ENCODE results near the gene SLC7A7.

DNA sequence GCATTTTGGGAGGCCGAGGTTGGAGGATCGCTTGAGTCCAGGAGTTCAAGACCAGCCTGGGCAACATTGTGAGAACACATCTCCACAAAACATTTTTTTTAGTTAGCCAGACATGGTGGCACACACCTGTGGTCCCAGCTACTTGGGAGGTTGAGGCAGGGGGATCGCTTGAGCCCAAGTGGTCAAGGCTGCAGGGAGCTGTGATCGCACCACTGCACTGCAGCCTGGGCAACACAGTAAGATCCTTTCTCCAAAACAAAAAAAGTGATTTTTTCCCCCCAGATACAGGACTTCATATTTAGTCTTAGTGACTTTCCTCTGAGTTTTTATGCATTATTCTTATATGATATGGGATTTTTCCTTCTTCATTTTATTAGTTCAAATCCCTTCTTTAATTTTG lies 28.6 kb downstream of the SLC7A7 start:
- TF ChIP-seq, protein P1, sequence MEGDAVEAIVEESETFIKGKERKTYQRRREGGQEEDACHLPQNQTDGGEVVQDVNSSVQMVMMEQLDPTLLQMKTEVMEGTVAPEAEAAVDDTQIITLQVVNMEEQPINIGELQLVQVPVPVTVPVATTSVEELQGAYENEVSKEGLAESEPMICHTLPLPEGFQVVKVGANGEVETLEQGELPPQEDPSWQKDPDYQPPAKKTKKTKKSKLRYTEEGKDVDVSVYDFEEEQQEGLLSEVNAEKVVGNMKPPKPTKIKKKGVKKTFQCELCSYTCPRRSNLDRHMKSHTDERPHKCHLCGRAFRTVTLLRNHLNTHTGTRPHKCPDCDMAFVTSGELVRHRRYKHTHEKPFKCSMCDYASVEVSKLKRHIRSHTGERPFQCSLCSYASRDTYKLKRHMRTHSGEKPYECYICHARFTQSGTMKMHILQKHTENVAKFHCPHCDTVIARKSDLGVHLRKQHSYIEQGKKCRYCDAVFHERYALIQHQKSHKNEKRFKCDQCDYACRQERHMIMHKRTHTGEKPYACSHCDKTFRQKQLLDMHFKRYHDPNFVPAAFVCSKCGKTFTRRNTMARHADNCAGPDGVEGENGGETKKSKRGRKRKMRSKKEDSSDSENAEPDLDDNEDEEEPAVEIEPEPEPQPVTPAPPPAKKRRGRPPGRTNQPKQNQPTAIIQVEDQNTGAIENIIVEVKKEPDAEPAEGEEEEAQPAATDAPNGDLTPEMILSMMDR (IDR thresholded peaks at IDR 0.05; ENCODE audit: insufficient read depth, low read depth, low read length): no peak
- TF ChIP-seq EZH2 (IDR thresholded peaks at IDR 0.05; ENCODE audit: insufficient read depth, low read length): no peak
